ENCODE data around the gene KRTAP10-8. TPM values are rescaled to one million over a fixed set of nuclear protein-coding genes. Genes with fewer than 3 reads are reported as not detected.
"Not testable (repeated sequence)": the region's sequence is repeated elsewhere in the genome, so short reads cannot be mapped to it uniquely, and the experiment has no call there.

The KRTAP10-8 gene
- total RNA-seq, 1 experiment from 2014 or later = not detected

GRCh38 chr21:44598061-44598460 is 13.8 kb upstream of the KRTAP10-8 start:
- Histone ChIP-seq H3K27me3 (ENCODE audit: low read length) (no peaks in the 10 kb centered on the region), H3K9ac (ENCODE audit: low read length) (no peak overlapping the region), H3K27ac (ENCODE audit: low read length) (no peak overlapping the region), H3K79me2 (ENCODE audit: low read length) (no peaks in the 10 kb centered on the region), H3K36me3 (ENCODE audit: low read depth, low read length) (no peaks in the 10 kb centered on the region), H3K4me1 (ENCODE audit: insufficient read depth, low read length) (peaks cover 12% of the 10 kb centered on the region), H3K9me2 (replicated peaks; ENCODE audit: low read length) (no peaks in the 10 kb centered on the region), H3K4me2 (ENCODE audit: low read length) (no peak overlapping the region), H3K9me3 (ENCODE audit: low read length) (no peaks in the 10 kb centered on the region), H3F3A (ENCODE audit: low read length, unreplicated experiment) (no peaks in the 10 kb centered on the region), H3K4me3 (ENCODE audit: low read length) (no peak overlapping the region), H2AFZ (ENCODE audit: low read length) (no peak overlapping the region), H4K20me1 (ENCODE audit: low read length) (no peaks in the 10 kb centered on the region)
- no peak for DNase-seq
- BruUV-seq (replicated peaks) = no TSS peak
- TF ChIP-seq EZH2 (IDR thresholded peaks at IDR 0.05; ENCODE audit: low read length, unreplicated experiment) = no peak
- intact Hi-C loops (cut with micrococcal nuclease) = no loop called here
- CTCF ChIA-PET = no interaction called here
- no peak for ATAC-seq
- POLR2A ChIA-PET (ENCODE audit: unreplicated experiment) = no interaction called here

GRCh38 chr21:44599264-44600029 is 12.4 kb upstream of the KRTAP10-8 start:
- Histone ChIP-seq H3K27me3 (ENCODE audit: low read length) (no peaks in the 10 kb centered on the region), H3K79me2 (ENCODE audit: low read length) (no peaks in the 10 kb centered on the region), H3K4me2 (ENCODE audit: low read length) (no peak overlapping the region), H3K9ac (ENCODE audit: low read length) (no peak overlapping the region), H3K4me1 (ENCODE audit: insufficient read depth, low read length) (peaks cover 12% of the 10 kb centered on the region), H4K20me1 (ENCODE audit: low read length) (no peaks in the 10 kb centered on the region), H3K36me3 (ENCODE audit: low read depth, low read length) (no peaks in the 10 kb centered on the region), H2AFZ (ENCODE audit: low read length) (no peak overlapping the region), H3K9me3 (ENCODE audit: low read length) (no peaks in the 10 kb centered on the region), H3K27ac (ENCODE audit: low read length) (no peak overlapping the region), H3F3A (ENCODE audit: low read length, unreplicated experiment) (no peaks in the 10 kb centered on the region), H3K9me2 (replicated peaks; ENCODE audit: low read length) (no peaks in the 10 kb centered on the region), H3K4me3 (ENCODE audit: low read length) (no peak overlapping the region)
- ATAC-seq (no peak), DNase-seq (no peak)
- BruUV-seq (replicated peaks) = no TSS peak
- intact Hi-C loops (cut with micrococcal nuclease) = no loop called here
- ChIA-PET POLR2A (ENCODE audit: unreplicated experiment) (no interaction called here), CTCF (no interaction called here)
- no peak for TF ChIP-seq CTCF (conservative IDR thresholded peaks at IDR 0.05; ENCODE audit: low read depth, low read length)
- TF ChIP-seq EZH2phosphoT487 (IDR thresholded peaks at IDR 0.05; ENCODE audit: borderline replicate concordance, low read length) = no peak
- no peak for TF ChIP-seq EZH2 (IDR thresholded peaks at IDR 0.05; ENCODE audit: low read length, unreplicated experiment)

GRCh38 chr21:44600118-44600978 is 11.5 kb upstream of the KRTAP10-8 start, which contains the start of gene KRTAP10-7:
Gene KRTAP10-7 (plus strand): TSS chr21:44600597. CDS start chr21:44600622, 25 bp downstream.
- POLR2A ChIA-PET (ENCODE audit: unreplicated experiment); H3K79me2 ChIP-seq (ENCODE audit: low read length); H2AFZ ChIP-seq (ENCODE audit: low read length); H3K4me2 ChIP-seq (ENCODE audit: low read length); H3K9ac ChIP-seq (ENCODE audit: low read length); H3K27me3 ChIP-seq (ENCODE audit: low read length); BruUV-seq (replicated peaks); H3K27ac ChIP-seq (ENCODE audit: low read length); H3K9me3 ChIP-seq (ENCODE audit: low read length); H3K4me3 ChIP-seq (ENCODE audit: low read length); DNase-seq; H3K36me3 ChIP-seq (ENCODE audit: low read depth, low read length); H4K20me1 ChIP-seq (ENCODE audit: low read length); intact Hi-C loops (cut with micrococcal nuclease); ATAC-seq; H3F3A ChIP-seq (ENCODE audit: low read length, unreplicated experiment); H3K9me2 ChIP-seq (replicated peaks; ENCODE audit: low read length): not testable (repeated sequence)
- CTCF ChIA-PET = interaction anchor here (0.7 kb wide), 1 partner anchor 193 kb away, joined by 4 read pairs; no protein-coding TSS in a partner anchor
- H3K4me1 ChIP-seq (ENCODE audit: insufficient read depth, low read length) = peaks cover 12% of the 10 kb centered on the region

GRCh38 chr21:44601091-44601490 is 10.8 kb upstream of the KRTAP10-8 start:
- POLR2A ChIA-PET (ENCODE audit: unreplicated experiment); H3K9me2 ChIP-seq (replicated peaks; ENCODE audit: low read length); ATAC-seq; BruUV-seq (replicated peaks); H3K4me2 ChIP-seq (ENCODE audit: low read length); H3K27ac ChIP-seq (ENCODE audit: low read length); H3K79me2 ChIP-seq (ENCODE audit: low read length); H3K36me3 ChIP-seq (ENCODE audit: low read depth, low read length); H2AFZ ChIP-seq (ENCODE audit: low read length); intact Hi-C loops (cut with micrococcal nuclease); DNase-seq; H3K4me1 ChIP-seq (ENCODE audit: insufficient read depth, low read length); H3K4me3 ChIP-seq (ENCODE audit: low read length); H3K9me3 ChIP-seq (ENCODE audit: low read length); H3K9ac ChIP-seq (ENCODE audit: low read length); H3F3A ChIP-seq (ENCODE audit: low read length, unreplicated experiment); H3K27me3 ChIP-seq (ENCODE audit: low read length); H4K20me1 ChIP-seq (ENCODE audit: low read length): not testable (repeated sequence)
- CTCF ChIA-PET = interaction anchor here (0.7 kb wide), 1 partner anchor 192 kb away, joined by 4 read pairs; no protein-coding TSS in a partner anchor
